WTC11 (cell line): ENCODE results near the gene HOXA5. TPM values are rescaled to one million over a fixed set of nuclear protein-coding genes. Genes with fewer than 3 reads are reported as not detected.

Experiments used
- ATAC-seq: fragments of 200-7000 bp; cut with Tn5 transposase; 2 replicates; pipeline ENCODE4 v1.10.0; 2021; ENCODE audit warnings: mild to moderate bottlenecking, moderate library complexity
- CTCF ChIA-PET: fragments of 300-600 bp; sonication (Branson Sonifier 250); formaldehyde crosslinking; loops from one replicate; lab custom pipeline; 2021; ENCODE audit warnings: antibody characterized with exemption; lab: Charles Lee
- POLR2A ChIA-PET: fragments of 350-600 bp; sonication (Branson Sonifier 250); formaldehyde crosslinking; loops from one replicate; lab custom pipeline; 2021; ENCODE audit warnings: antibody characterized with exemption; lab: Charles Lee
- DNase-seq: peaks from one replicate; pipeline ENCODE4 v3.0.0; 2021; ENCODE audit warnings: low spot score
- H3K27ac Mint-ChIP-seq: 2 replicates; pipeline ENCODE4 v1.8.0; 2021; ENCODE audit warnings: mixed read lengths
- H3K27me3 Mint-ChIP-seq: 2 replicates; pipeline ENCODE4 v1.8.0; 2021; ENCODE audit warnings: low read depth, mild to moderate bottlenecking, moderate library complexity, mixed read lengths
- H3K36me3 Mint-ChIP-seq: 2 replicates; pipeline ENCODE4 v1.8.0; 2021; ENCODE audit warnings: mixed read lengths
- H3K4me1 Mint-ChIP-seq: 2 replicates; pipeline ENCODE4 v1.8.0; 2022; ENCODE audit warnings: mixed read lengths
- H3K4me3 Mint-ChIP-seq: 2 replicates; pipeline ENCODE4 v1.8.0; 2021; ENCODE audit warnings: mild to moderate bottlenecking, moderate library complexity, mixed read lengths
- H3K9me3 Mint-ChIP-seq: 2 replicates; pipeline ENCODE4 v1.8.0; 2021; ENCODE audit warnings: mixed read lengths
- ARID4B ChIP-seq: sonication (generic); formaldehyde crosslinking; IDR thresholded peaks from 2 replicates; pipeline ENCODE4 v1.8.0; 2023; ENCODE audit warnings: missing genetic modification reagents, mild to moderate bottlenecking, borderline replicate concordance
- CDX4 ChIP-seq: fragments of 250-450 bp; sonication (Bioruptor Pico); IDR thresholded peaks from 2 replicates; pipeline ENCODE4 v1.9.0; 2021; ENCODE audit warnings: moderate library complexity, mild to moderate bottlenecking, inconsistent platforms, borderline replicate concordance
- E2F1 ChIP-seq: sonication (generic); formaldehyde crosslinking; IDR thresholded peaks from 2 replicates; pipeline ENCODE4 v1.8.0; 2022; ENCODE audit warnings: mild to moderate bottlenecking, missing genetic modification reagents
- FOXJ3 ChIP-seq: sonication (generic); formaldehyde crosslinking; IDR thresholded peaks from 2 replicates; pipeline ENCODE4 v1.9.0; 2021; ENCODE audit warnings: missing genetic modification reagents, mild to moderate bottlenecking, borderline replicate concordance
- IRF1 ChIP-seq: sonication (generic); formaldehyde crosslinking; IDR thresholded peaks from 2 replicates; pipeline ENCODE4 v1.8.0; 2023; ENCODE audit warnings: missing genetic modification reagents
- MLX ChIP-seq: sonication (generic); formaldehyde crosslinking; IDR thresholded peaks from 2 replicates; pipeline ENCODE4 v1.8.1; 2023; ENCODE audit warnings: mild to moderate bottlenecking, missing genetic modification reagents, moderate library complexity
- OVOL2 ChIP-seq: fragments of 250-450 bp; sonication (Bioruptor Pico); IDR thresholded peaks from 2 replicates; pipeline ENCODE4 v1.9.0; 2021; ENCODE audit warnings: mild to moderate bottlenecking, borderline replicate concordance
- PRDM15 ChIP-seq: sonication (generic); formaldehyde crosslinking; IDR thresholded peaks from 2 replicates; pipeline ENCODE4 v1.8.0; 2022; ENCODE audit warnings: missing genetic modification reagents
- RORB ChIP-seq: fragments of 250-450 bp; sonication (Bioruptor Pico); IDR thresholded peaks from 2 replicates; pipeline ENCODE4 v1.9.0; 2021; ENCODE audit warnings: mild to moderate bottlenecking
- TEAD4 ChIP-seq: sonication (generic); formaldehyde crosslinking; IDR thresholded peaks from 2 replicates; pipeline ENCODE4 v1.8.0; 2022; ENCODE audit warnings: mild to moderate bottlenecking, missing genetic modification reagents
- TP53 ChIP-seq: sonication (generic); formaldehyde crosslinking; IDR thresholded peaks from 2 replicates; pipeline ENCODE4 v1.8.1; 2023; ENCODE audit warnings: mild to moderate bottlenecking, missing genetic modification reagents
- ZBTB43 ChIP-seq: sonication (generic); formaldehyde crosslinking; IDR thresholded peaks from 2 replicates; pipeline ENCODE4 v1.8.1; 2023; ENCODE audit warnings: mild to moderate bottlenecking, missing genetic modification reagents
- ZNF396 ChIP-seq: fragments of 250-450 bp; sonication (Bioruptor Pico); IDR thresholded peaks from 2 replicates; pipeline ENCODE4 v1.8.0; 2021; ENCODE audit warnings: mild to moderate bottlenecking, moderate library complexity, borderline replicate concordance
- ZNF512 ChIP-seq: sonication (generic); formaldehyde crosslinking; IDR thresholded peaks from 2 replicates; pipeline ENCODE4 v1.8.1; 2022; ENCODE audit warnings: missing genetic modification reagents, borderline replicate concordance
- ZSCAN18 ChIP-seq: fragments of 250-450 bp; sonication (Bioruptor Pico); IDR thresholded peaks from 2 replicates; pipeline ENCODE4 v2.1.2; 2022; ENCODE audit warnings: mild to moderate bottlenecking, moderate library complexity
- total RNA-seq: library from RNA; stranded (reverse); gene quantifications from 3 replicates; pipeline ENCODE4 v1.2.3, GENCODE V29; 2021

The HOXA5 gene
- total RNA-seq, 1 experiment from 2014 or later = not detected

GRCh38 chr7:27141137-27141922 lies 2.2 kb downstream of the HOXA5 start (continued):
- TF ChIP-seq IRF1 (CRISPR knock-in tag) (no peak), PRDM15 (CRISPR knock-in tag) (no peak), ZNF396 (CRISPR knock-in tag) (no peak)
- TF ChIP-seq, all 79 proteins: peak for 0

GRCh38 chr7:27140126-27140857 lies 3.2 kb downstream of the HOXA5 start:
- H3K27me3 Mint-ChIP-seq = peaks cover 100% of the 10 kb centered on the region
- CTCF ChIA-PET = interaction anchor here (0.9 to 3.8 kb wide), 3 partner anchors 21 to 458 kb away, joined by 3 to 39 read pairs (median 4); no protein-coding TSS in a partner anchor
- POLR2A ChIA-PET = no interaction called here
- peaks cover 23% of the 10 kb centered on the region for H3K4me1 Mint-ChIP-seq
- no peak overlapping the region for H3K4me3 Mint-ChIP-seq
- H3K9me3 Mint-ChIP-seq = no peaks in the 10 kb centered on the region
- no peaks in the 10 kb centered on the region for H3K36me3 Mint-ChIP-seq
- no peak overlapping the region for H3K27ac Mint-ChIP-seq
- DNase-seq (no peak), ATAC-seq (no peak)
- TF ChIP-seq OVOL2 (no peak), RORB (CRISPR knock-in tag) (no peak), TEAD4 (no peak), E2F1 (CRISPR knock-in tag) (no peak), TP53 (CRISPR knock-in tag) (no peak), FOXJ3 (CRISPR knock-in tag) (no peak), ZSCAN18 (CRISPR knock-in tag) (no peak), CDX4 (CRISPR knock-in tag) (no peak), IRF1 (CRISPR knock-in tag) (no peak), ZBTB43 (CRISPR knock-in tag) (no peak), MLX (CRISPR knock-in tag) (no peak), ZNF512 (no peak), ARID4B (no peak)
